Measurements from ENCODE around the gene OR2W3.

GRCh38 chr1:247857985-247858619, 37.3 kb upstream of the OR2W3 start:
- TF ChIP-seq, protein P1, sequence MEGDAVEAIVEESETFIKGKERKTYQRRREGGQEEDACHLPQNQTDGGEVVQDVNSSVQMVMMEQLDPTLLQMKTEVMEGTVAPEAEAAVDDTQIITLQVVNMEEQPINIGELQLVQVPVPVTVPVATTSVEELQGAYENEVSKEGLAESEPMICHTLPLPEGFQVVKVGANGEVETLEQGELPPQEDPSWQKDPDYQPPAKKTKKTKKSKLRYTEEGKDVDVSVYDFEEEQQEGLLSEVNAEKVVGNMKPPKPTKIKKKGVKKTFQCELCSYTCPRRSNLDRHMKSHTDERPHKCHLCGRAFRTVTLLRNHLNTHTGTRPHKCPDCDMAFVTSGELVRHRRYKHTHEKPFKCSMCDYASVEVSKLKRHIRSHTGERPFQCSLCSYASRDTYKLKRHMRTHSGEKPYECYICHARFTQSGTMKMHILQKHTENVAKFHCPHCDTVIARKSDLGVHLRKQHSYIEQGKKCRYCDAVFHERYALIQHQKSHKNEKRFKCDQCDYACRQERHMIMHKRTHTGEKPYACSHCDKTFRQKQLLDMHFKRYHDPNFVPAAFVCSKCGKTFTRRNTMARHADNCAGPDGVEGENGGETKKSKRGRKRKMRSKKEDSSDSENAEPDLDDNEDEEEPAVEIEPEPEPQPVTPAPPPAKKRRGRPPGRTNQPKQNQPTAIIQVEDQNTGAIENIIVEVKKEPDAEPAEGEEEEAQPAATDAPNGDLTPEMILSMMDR (IDR thresholded peaks at IDR 0.05): no peak
- TF ChIP-seq ZFX (IDR thresholded peaks at IDR 0.05; ENCODE audit: borderline replicate concordance): no peak

Measured in 22Rv1 (cell line).